Fibroblast of skin of abdomen (primary cell): ENCODE data around the gene FRMD5.
"Not testable (repeated sequence)": the region's sequence is repeated elsewhere in the genome, so short reads cannot be mapped to it uniquely, and the experiment has no call there.

Source experiments
- DNase-seq: peaks from one replicate; pipeline ENCODE4 v3.0.0-alpha.2; 2013

Gene FRMD5

GRCh38 chr15:44092221-44092620, 102.8 kb downstream of the FRMD5 start:
- DNase-seq, result peak; percentile 53

- DNase-seq, result peak; percentile 92
Observed at GRCh38 chr15:44087578-44088465, 107.2 kb downstream of the FRMD5 start.

- no peak for DNase-seq
Observed at GRCh38 chr15:44084770-44085169, 110.3 kb downstream of the FRMD5 start.

DNA sequence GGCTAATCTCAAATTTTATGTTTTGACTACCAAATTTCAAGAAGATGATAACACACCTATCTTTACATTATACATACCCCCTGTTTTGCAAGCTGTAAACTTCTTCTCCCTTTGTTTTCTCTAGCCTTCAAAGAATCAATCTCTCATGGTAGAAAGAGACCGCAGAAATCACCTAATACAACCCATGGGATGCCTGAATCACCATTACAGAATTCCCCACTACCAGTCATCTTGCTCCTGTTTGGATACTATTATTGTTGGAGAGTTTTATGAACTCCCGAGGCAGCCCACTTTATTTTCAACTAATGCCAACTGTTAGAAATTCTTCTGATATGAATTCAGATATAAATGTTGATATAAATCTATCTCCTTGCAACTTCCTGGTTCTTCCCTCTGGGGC, 110.9 kb downstream of the FRMD5 start:
- DNase-seq, result no peak

- DNase-seq, result peak; percentile 50
Observed at GRCh38 chr15:44082558-44083157, 112.4 kb downstream of the FRMD5 start.

DNA sequence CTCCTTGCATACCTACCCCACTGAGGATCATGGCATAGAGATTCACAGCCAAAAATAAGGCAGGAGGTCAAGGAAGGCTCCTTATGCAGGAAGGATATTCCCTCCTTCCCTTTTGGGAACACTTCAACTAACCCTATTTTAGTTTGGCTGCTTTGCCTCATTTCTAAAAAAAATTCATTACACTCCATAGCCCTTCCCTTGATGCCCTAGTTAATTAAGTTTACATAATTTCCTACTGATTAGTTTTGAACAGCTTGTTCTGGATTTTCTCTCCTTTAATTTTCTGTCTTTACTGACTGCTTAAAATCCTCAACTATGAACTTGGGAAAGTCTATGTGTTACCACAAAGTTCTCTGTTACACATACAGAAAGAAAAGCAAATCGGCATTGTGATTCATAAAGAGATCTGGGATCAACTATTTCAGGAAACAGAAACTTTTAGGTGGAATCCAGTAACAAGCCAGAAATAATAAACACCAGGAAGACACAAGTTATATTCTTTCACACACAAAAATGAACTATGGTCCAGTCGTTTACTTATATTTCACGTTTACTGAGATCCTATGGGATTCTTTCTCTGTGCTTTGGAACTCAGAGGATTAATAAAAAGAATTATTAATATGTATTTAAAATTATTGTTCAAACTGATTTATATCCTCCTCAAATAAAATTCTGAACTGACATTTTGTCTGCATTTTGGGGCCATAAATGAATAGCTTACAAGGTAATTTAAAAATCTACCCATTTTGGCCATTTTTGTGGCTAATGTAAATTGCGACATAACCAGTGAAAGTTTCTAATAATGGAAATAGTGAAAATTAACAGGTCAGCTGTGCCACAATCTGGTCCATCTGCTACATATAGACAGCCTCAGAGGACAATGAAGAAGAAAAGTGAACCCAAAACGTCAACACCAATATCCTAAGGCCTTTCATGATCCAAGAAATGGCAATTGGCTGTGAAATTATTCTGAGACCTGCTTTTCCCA, 113.8 kb downstream of the FRMD5 start:
- DNase-seq, result peak; percentile 50

GRCh38 chr15:44075535-44075934, 119.5 kb downstream of the FRMD5 start:
- DNase-seq, result no peak

DNA sequence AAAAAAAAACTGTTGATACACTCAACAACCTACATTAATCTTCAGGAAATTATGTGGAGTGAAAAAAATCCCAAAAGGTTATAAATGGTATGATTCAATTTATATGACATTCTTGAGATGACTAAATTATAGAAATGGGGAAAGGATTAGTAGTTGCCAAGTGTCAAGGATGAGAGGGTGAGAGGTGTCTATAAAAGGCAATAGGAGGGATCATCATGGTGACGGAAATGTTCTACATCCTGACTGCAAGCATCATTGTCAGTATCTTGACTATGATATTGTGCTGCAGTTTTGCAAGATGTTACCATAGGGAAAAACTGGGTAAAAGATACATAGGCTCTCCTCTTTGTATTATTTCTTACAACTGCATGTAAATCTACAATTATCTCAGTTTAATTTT, 125.6 kb downstream of the FRMD5 start:
- DNase-seq, result no peak

DNA sequence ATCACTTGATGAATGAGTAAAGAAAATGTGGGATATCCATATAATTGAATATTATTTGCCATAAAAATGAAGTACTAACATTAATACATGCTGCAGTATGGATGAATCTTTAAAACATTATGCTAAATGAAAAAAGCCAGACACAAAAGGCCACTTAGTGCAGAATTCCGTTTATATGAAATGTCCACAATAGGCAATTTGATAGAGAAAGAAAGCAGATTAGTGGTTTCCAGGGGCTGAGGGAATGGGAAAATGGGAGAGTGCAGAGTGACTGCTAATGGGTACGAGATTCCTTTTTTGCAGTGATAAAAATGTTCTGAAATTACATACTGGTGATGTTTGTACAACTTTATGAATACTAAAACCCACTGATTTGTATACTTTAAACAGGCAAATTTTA, 126.7 kb downstream of the FRMD5 start:
- DNase-seq, result no peak

DNA sequence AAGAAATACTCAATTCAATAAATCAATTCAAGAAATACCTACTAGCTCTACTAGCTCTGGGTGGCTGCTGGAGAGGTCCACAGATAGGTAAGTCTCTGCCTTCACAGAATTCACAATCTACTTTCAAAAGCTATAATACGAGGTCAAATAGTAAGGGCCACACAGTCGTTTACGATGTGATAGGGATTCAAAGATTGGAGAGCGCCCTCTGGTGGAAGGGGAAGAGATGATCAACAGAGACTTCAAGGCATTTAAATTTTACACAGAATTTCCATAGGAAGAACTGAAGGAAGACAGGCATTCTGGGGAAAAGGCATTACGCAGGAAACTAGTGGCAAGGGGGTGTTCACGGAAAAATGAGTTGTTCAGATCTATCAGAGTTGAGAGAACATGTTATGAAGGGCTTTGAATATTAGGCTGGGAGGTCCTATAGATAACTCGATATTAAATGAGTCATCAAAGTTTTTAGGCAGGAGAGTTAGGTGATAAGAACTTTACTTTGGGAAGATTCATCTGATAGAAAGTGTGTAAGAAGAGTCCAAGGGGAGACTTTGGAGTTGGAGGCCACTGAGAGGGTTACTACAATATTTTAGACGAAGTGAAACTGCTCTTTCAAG, 128.8 kb downstream of the FRMD5 start:
- peak; percentile 71 for DNase-seq

- no peak for DNase-seq
Observed at GRCh38 chr15:44064706-44065105, 130.4 kb downstream of the FRMD5 start.

DNA sequence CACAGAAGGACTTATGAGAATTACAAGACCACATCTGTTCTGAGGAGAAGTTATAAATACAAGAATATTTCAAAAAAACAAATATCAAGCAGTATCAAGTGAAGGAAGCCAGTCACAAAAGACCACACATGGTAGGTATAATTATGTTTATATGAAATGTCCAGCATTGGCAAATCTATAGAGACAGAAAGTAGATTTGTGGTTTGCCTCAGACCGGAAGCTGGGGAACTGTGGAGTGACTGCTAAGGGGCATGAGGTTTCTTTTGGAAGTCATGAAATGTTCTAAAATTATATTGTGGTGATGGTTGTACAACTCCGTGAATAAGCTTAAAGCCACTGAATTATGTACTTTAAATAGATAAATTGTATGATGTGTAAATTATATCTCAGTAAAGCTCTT, 136.9 kb downstream of the FRMD5 start:
- DNase-seq, result no peak

DNA sequence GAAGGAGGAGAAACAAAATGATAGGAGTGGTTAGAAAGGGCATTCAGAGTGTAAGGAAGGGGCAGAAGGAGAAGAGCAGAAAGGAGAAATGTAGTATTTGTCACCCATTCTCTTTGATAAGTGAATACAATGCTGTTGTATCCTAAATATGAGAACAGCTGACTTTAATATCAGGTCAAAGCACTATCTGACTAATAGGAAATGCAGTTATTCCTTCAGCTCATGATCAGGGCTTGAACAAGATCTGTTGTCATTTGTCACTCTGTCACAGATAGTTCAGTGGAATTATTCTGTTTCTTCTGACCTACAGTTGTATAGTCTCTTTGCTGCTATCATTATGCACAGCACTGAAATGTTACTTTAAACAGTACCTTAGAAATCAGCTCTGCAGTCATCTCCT, 149.4 kb downstream of the FRMD5 start:
- DNase-seq, result no peak

DNA sequence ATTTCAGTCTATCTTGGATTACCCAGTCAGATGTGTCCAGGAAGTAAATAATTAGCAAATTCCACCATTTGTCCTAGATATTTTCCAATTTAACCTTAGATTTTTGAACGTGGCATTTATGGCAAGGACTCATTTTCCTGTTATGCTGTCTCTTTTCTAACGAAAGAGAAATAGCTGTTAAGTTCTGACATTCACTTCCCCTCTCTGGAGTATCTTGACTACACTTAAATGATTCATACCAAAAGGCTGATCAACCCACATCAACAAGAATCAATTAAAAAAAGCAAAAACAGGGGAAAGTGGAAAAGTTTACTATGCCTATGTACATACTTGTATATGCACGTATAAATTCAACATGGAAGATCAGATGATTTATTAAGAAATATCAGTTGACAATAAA, 149.9 kb downstream of the FRMD5 start:
- DNase-seq, result no peak

DNA sequence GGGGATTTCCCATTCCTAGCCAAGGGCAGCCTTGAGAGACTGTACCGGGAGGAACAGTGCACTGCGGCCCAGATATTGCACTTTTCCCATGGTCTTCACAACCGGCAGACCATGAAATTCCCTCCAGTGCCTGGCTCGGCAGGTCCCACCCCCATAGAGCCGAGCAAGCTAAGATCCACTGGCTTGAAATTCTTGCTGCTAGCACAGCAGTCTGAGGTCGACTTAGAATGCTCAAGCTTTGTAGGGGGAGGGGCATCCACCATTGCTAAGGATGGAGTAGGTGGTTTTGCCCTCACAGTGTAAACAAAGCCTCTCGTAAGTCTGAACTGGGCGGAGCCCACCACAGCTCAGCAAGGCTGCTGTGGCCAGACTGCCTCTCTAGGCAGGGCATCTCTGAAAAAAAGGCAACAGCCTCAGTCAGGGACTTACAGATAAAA, 156.3 kb downstream of the FRMD5 start:
- DNase-seq, result no peak

- DNase-seq, result peak; percentile 13
Observed at GRCh38 chr15:44035781-44036699, 159.0 kb downstream of the FRMD5 start.

- DNase-seq, result peak; percentile 80
Observed at GRCh38 chr15:44034933-44035624, 160.0 kb downstream of the FRMD5 start.

GRCh38 chr15:44034334-44034733, 160.7 kb downstream of the FRMD5 start:
- peak; percentile 54 for DNase-seq

DNA sequence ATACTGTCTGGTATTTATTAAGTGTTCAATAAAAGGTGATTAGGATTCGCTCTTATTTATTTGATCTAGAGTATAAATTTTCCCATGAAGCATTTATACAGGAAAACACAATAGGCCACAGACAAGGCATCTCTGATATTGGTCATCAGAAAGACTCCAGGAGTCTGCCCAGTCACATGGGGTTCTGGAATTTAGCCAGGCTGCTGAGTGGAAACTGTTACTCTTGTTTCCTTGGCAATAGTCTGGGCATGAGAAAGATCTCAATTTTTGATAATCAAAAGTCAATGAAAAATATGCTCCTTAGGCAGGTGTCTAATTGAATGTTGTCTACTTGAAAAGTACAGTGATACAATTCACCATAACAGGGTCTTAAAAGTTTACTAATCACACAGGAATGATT, 161.2 kb downstream of the FRMD5 start:
- peak; percentile 51 for DNase-seq

DNA sequence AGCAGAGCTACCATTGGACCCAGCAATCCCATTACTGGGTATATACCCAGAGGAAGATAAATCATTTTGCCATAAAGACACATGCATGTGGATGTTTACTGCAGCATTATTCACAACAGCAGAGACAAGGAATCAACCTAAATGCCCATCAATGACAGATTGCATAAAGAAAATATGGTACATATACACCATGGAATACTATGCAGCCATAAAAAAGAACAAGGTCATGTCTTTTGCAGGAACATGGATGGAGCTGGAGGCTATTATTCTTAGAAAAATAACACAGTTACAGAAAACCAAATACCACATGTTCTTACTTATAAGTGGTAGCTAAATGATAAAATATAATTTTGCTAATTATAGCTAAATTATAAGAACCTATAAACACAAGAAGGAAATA, 162.3 kb downstream of the FRMD5 start:
- DNase-seq, result not testable (repeated sequence)
